Panc1 (cell line): ENCODE results near the gene IL10RB. TPM values are rescaled to one million over a fixed set of nuclear protein-coding genes. Genes with fewer than 3 reads are reported as not detected.

Experiments used
- ATAC-seq: fragments of 200-7000 bp; cut with Tn5 transposase; 2 replicates; pipeline ENCODE4 v1.9.1; 2020; ENCODE audit warnings: mild to moderate bottlenecking, moderate library complexity
- BruUV-seq: library from RNA; stranded (reverse); fragments of 400-500 nt; replicated peaks from 2 replicates; lab custom pipeline; 2021; lab: Mats Ljungman, UMichigan
- CTCF ChIA-PET: fragments of 300-600 bp; sonication (Branson Sonifier 250); formaldehyde crosslinking; loops from one replicate; lab custom pipeline; 2022; ENCODE audit warnings: antibody characterized with exemption; lab: Charles Lee
- POLR2A ChIA-PET: fragments of 300-600 bp; sonication (Branson Sonifier 250); formaldehyde crosslinking; loops from one replicate; lab custom pipeline; 2022; ENCODE audit warnings: antibody characterized with exemption; lab: Charles Lee
- DNase-seq: peaks from one replicate; pipeline ENCODE4 v3.0.0-alpha.2; 2010; ENCODE audit warnings: low read depth, low spot score
- H3K27ac ChIP-seq: 2 replicates; pipeline ENCODE4 v1.5.1; 2011; ENCODE audit warnings: mild to moderate bottlenecking, low read length, inconsistent platforms
- H3K27me3 ChIP-seq: fragments of 200-500 bp; sonication (Bioruptor generic); 2 replicates; pipeline ENCODE4 v1.6.0; 2014; ENCODE audit warnings: low read length, inconsistent platforms; ENCODE audit not compliant: control insufficient read depth, insufficient read depth
- H3K36me3 ChIP-seq: fragments of 200-500 bp; sonication (Bioruptor generic); 2 replicates; pipeline ENCODE4 v1.5.1; 2014; ENCODE audit warnings: inconsistent platforms, mild to moderate bottlenecking, low read length, moderate library complexity; ENCODE audit not compliant: control insufficient read depth, insufficient read depth
- H3K4me1 ChIP-seq: 2 replicates; pipeline ENCODE4 v1.5.1; 2011; ENCODE audit warnings: inconsistent platforms, mild to moderate bottlenecking, low read length, moderate library complexity; ENCODE audit not compliant: control insufficient read depth, insufficient read depth
- H3K4me3 ChIP-seq, 2 experiments: 2 replicates each; pipeline ENCODE4 v1.5.1; 2011 to 2012; ENCODE audit warnings: low read depth in 2 of 2, low read length in 2 of 2, mild to moderate bottlenecking in 2 of 2, inconsistent platforms in 1 of 2, moderate library complexity in 1 of 2
- H3K9me3 ChIP-seq: fragments of 200-500 bp; sonication (Bioruptor generic); 2 replicates; pipeline ENCODE4 v1.5.1; 2014; ENCODE audit warnings: low read depth, mild to moderate bottlenecking, inconsistent platforms, low read length, moderate library complexity; ENCODE audit not compliant: control insufficient read depth, insufficient read depth
- CTCF ChIP-seq: fragments of 450-650 bp; IDR thresholded peaks from 2 replicates; pipeline ENCODE4 v1.5.1; 2017; ENCODE audit warnings: mild to moderate bottlenecking
- POLR2AphosphoS5 ChIP-seq: IDR thresholded peaks from 2 replicates; pipeline ENCODE4 v1.6.1; 2012; ENCODE audit warnings: mild to moderate bottlenecking, low read depth, low read length, moderate library complexity
- REST ChIP-seq, 2 experiments: IDR thresholded peaks; 2 replicates each; pipeline ENCODE4 v1.6.1; 2011 to 2012; ENCODE audit warnings: low read depth in 2 of 2, control low read depth in 1 of 2, low read length in 1 of 2, mild to moderate bottlenecking in 1 of 2, moderate library complexity in 1 of 2; ENCODE audit not compliant: insufficient read depth in 1 of 2
- SIN3A ChIP-seq: IDR thresholded peaks from 2 replicates; pipeline ENCODE4 v1.6.1; 2012; ENCODE audit warnings: low read depth, mild to moderate bottlenecking, low read length, moderate library complexity, borderline replicate concordance; ENCODE audit not compliant: insufficient read depth
- TCF7L2 ChIP-seq: IDR thresholded peaks from 2 replicates; pipeline ENCODE4 v1.6.1; 2011; ENCODE audit warnings: mild to moderate bottlenecking, low read depth, low read length, inconsistent platforms
- in situ Hi-C: cut with HindIII; loops from 2 replicates; pipeline ENCODE4 v1.10.0; 2016; ENCODE audit warnings: low sequenced_read_pairs, low pct_unique_long_range_greater_than_20kb
- intact Hi-C: fragments of 100-400 bp; cut with micrococcal nuclease; formaldehyde crosslinking; loops from one replicate; pipeline ENCODE4 v1.10.0; 2022; ENCODE audit not compliant: unreplicated experiment
- total RNA-seq: library from RNA; stranded (reverse); gene quantifications from one replicate; pipeline ENCODE4 v1.2.1, GENCODE V29; 2021; ENCODE audit not compliant: unreplicated experiment

The IL10RB gene
- total RNA-seq, 1 experiment from 2014 or later = 17.7 TPM

GRCh38 chr21:33256019-33256418, 10.1 kb upstream of the IL10RB start:
- in situ Hi-C loops (no loop called here), intact Hi-C loops (no loop called here)
- ChIA-PET CTCF (no interaction called here), POLR2A (no interaction called here)
- Histone ChIP-seq H3K9me3 (no peaks in the 10 kb centered on the region), H3K27me3 (no peaks in the 10 kb centered on the region), H3K4me1 (no peaks in the 10 kb centered on the region), H3K4me3 (no peak overlapping the region), H3K27ac (no peak overlapping the region), H3K36me3 (no peaks in the 10 kb centered on the region; the same call in 1 of the 2 replicates)
- no peak for TF ChIP-seq TCF7L2
- no peak for TF ChIP-seq POLR2AphosphoS5
- no peak for TF ChIP-seq SIN3A
- no peak for TF ChIP-seq REST (IDR thresholded peaks at IDR 0.05; ENCODE audit: insufficient read depth in 1 of 2, low read depth in 2 of 2, low read length in 1 of 2)
- TF ChIP-seq CTCF = no peak
- BruUV-seq = no TSS peak
- no peak for ATAC-seq
- DNase-seq = no peak

- Histone ChIP-seq H3K27ac (no peak overlapping the region), H3K4me3 (no peak overlapping the region), H3K4me1 (no peaks in the 10 kb centered on the region), H3K27me3 (no peaks in the 10 kb centered on the region), H3K36me3 (no peaks in the 10 kb centered on the region), H3K9me3 (no peaks in the 10 kb centered on the region)
- ChIA-PET CTCF (no interaction called here), POLR2A (no interaction called here)
- in situ Hi-C loops = no loop called here
- TF ChIP-seq TCF7L2 (no peak), REST (IDR thresholded peaks at IDR 0.05; ENCODE audit: insufficient read depth in 1 of 2, low read depth in 2 of 2, low read length in 1 of 2) (no peak), CTCF (no peak), POLR2AphosphoS5 (no peak)
- intact Hi-C loops = no loop called here
- no TSS peak for BruUV-seq
- DNase-seq = no peak
- ATAC-seq = no peak
Measured at GRCh38 chr21:33257094-33257803, 8.9 kb upstream of the IL10RB start.
